ENCODE results near the gene MS4A18. TPM values are rescaled to one million over a fixed set of nuclear protein-coding genes. Genes with fewer than 3 reads are reported as not detected.

Gene MS4A18
- total and polyA plus RNA-seq, 10 of the 15 experiments (the other 5 are each of a cell fraction or from before 2014, with no cell fraction given), result not detected

- no peak for TF ChIP-seq SMC3 (IDR thresholded peaks at IDR 0.05; ENCODE audit: borderline replicate concordance, low read length)
These were observed 26.4 kb downstream of the MS4A18 start (continued) for GRCh38 chr11:60750911-60751310.

GRCh38 chr11:60753309-60753708 lies 28.8 kb downstream of the MS4A18 start:
- Histone ChIP-seq H3K4me3 (no peak overlapping the region), H3K9me3 (replicated peaks; ENCODE audit: control insufficient read depth, insufficient read depth, low read length) (no peaks in the 10 kb centered on the region; the same call in 2 of the 3 replicates), H3K4me2 (ENCODE audit: control insufficient read depth, insufficient read depth) (no peak overlapping the region), H3K9ac (ENCODE audit: control insufficient read depth, insufficient read depth, low read length) (no peak overlapping the region), H3K36me3 (ENCODE audit: control insufficient read depth in 2 of 2, insufficient read depth in 2 of 2, low read length in 1 of 2) (no peaks in the 10 kb centered on the region), H3K4me1 (ENCODE audit: control insufficient read depth, insufficient read depth, low read length) (0 out of 2 replicates have a peak, but pooled peaks cover 3% of the 10 kb centered on the region), H3K27me3 (replicated peaks in 1 of 2; ENCODE audit: control insufficient read depth in 2 of 2, insufficient read depth in 2 of 2, low read length in 1 of 2) (no peaks in the 10 kb centered on the region; a peak in 1 of 4 replicates), H4K20me1 (ENCODE audit: control insufficient read depth, insufficient read depth) (no peaks in the 10 kb centered on the region), H3K27ac (ENCODE audit: control insufficient read depth, insufficient read depth) (no peak overlapping the region), H2AFZ (ENCODE audit: control insufficient read depth, low read depth, low read length) (no peak overlapping the region), H3K79me2 (ENCODE audit: control insufficient read depth, insufficient read depth, low read length) (no peaks in the 10 kb centered on the region)
- in situ Hi-C loops (cut with MboI), result loop anchor here (25.0 kb wide), 1 partner anchor 1566 kb away; no protein-coding TSS in a partner anchor
- FAIRE-seq, result no peak
- BruUV-seq (replicated peaks), result no TSS peak
- no peak for ATAC-seq
- ChIA-PET POLR2A (interaction anchor here (0.7 kb wide), 1 partner anchor 262 kb away, joined by 4 read pairs; no protein-coding TSS in a partner anchor), CTCF (interaction anchor here (0.5 to 2.4 kb wide), 6 partner anchors 8 to 1209 kb away, joined by 3 to 14 read pairs (median 6); no protein-coding TSS in a partner anchor), RAD21 (ENCODE audit: unreplicated experiment) (interaction anchor here (0.9 kb wide), 1 partner anchor 120 kb away, joined by 3 read pairs; no protein-coding TSS in a partner anchor), SMC1A (ENCODE audit: uncharacterized antibody, unreplicated experiment) (interaction anchor here (0.6 to 2.0 kb wide), 3 partner anchors 10 to 179 kb away, joined by 3 to 8 read pairs (median 3); no protein-coding TSS in a partner anchor)
- TF ChIP-seq IKZF1 (conservative IDR thresholded peaks at IDR 0.05) (no peak), BHLHE40 (IDR thresholded peaks at IDR 0.05; ENCODE audit: borderline replicate concordance in 1 of 2, low read depth in 2 of 2, low read length in 1 of 2) (peak in 1 of 2 experiments; percentile 59; a peak in 2 of 4 replicates), RAD51 (IDR thresholded peaks at IDR 0.05) (peak; percentile 54; the same call in 1 of the 2 replicates), MTA3 (IDR thresholded peaks at IDR 0.05; ENCODE audit: borderline replicate concordance, low read length) (no peak)
- TF ChIP-seq, protein P1, sequence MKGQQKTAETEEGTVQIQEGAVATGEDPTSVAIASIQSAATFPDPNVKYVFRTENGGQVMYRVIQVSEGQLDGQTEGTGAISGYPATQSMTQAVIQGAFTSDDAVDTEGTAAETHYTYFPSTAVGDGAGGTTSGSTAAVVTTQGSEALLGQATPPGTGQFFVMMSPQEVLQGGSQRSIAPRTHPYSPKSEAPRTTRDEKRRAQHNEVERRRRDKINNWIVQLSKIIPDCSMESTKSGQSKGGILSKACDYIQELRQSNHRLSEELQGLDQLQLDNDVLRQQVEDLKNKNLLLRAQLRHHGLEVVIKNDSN (IDR thresholded peaks at IDR 0.05; ENCODE audit: borderline replicate concordance, extremely low read length, insufficient read depth, low read depth, low read length), result peak; percentile 34
- intact Hi-C loops (cut with micrococcal nuclease; ENCODE audit: unreplicated experiment), result no loop called here
- no peak for DNase-seq (ENCODE audit: low read depth, low spot score)
- WGBS (ENCODE audit: insufficient coverage, insufficient replicate concordance, low lambda C conversion rate, missing lambda C conversion rate), result 35% methylated on average over 4 of the region's 4 CpGs
